OCI-LY1 (cell line): ENCODE measurements around the gene NIPSNAP2.

Source experiments
- H2AFZ ChIP-seq: fragments of 200-600 bp; sonication (generic), shearing (Covaris generic); 2 replicates; pipeline ENCODE4 v1.6.0; 2014; ENCODE audit warnings: antibody characterized with exemption, mild to moderate bottlenecking, low read length
- H3F3A ChIP-seq: fragments of 200-600 bp; sonication (generic), shearing (Covaris generic); 2 replicates; pipeline ENCODE4 v1.6.0; 2014; ENCODE audit warnings: mild to moderate bottlenecking, antibody characterized with exemption, low read length, moderate library complexity; ENCODE audit not compliant: insufficient read depth
- H3K27ac ChIP-seq: fragments of 200-600 bp; sonication (generic); 2 replicates; pipeline ENCODE4 v1.5.1; 2014; ENCODE audit warnings: low read length, mixed run types, mild to moderate bottlenecking, low read depth; ENCODE audit not compliant: poor library complexity, severe bottlenecking
- H3K27me3 ChIP-seq: fragments of 200-600 bp; sonication (generic); 2 replicates; pipeline ENCODE4 v1.6.0; 2014; ENCODE audit warnings: antibody characterized with exemption, mild to moderate bottlenecking, low read length, moderate library complexity; ENCODE audit not compliant: insufficient read depth
- H3K36me3 ChIP-seq: fragments of 200-600 bp; sonication (generic); 2 replicates; pipeline ENCODE4 v1.6.1; 2014; ENCODE audit warnings: mild to moderate bottlenecking, antibody characterized with exemption, low read length, moderate library complexity, mixed read lengths; ENCODE audit not compliant: insufficient read depth
- H3K4me1 ChIP-seq: fragments of 200-600 bp; sonication (generic); 2 replicates; pipeline ENCODE4 v1.5.1; 2014; ENCODE audit warnings: mild to moderate bottlenecking, low read length, moderate library complexity; ENCODE audit not compliant: insufficient read depth, severe bottlenecking
- H3K4me2 ChIP-seq: fragments of 200-600 bp; sonication (generic), shearing (Covaris generic); 2 replicates; pipeline ENCODE4 v1.6.1; 2014; ENCODE audit warnings: low read length
- H3K4me3 ChIP-seq: fragments of 200-600 bp; sonication (generic); 2 replicates; pipeline ENCODE4 v1.5.1; 2014; ENCODE audit warnings: low read length, low read depth, mild to moderate bottlenecking, mixed read lengths; ENCODE audit not compliant: poor library complexity, severe bottlenecking
- H3K79me2 ChIP-seq: fragments of 200-600 bp; shearing (Covaris generic); 2 replicates; pipeline ENCODE4 v1.6.1; 2016; ENCODE audit warnings: mixed run types, low read length, mixed read lengths; ENCODE audit not compliant: insufficient read depth
- H3K9ac ChIP-seq: fragments of 200-600 bp; sonication (generic), shearing (Covaris generic); 2 replicates; pipeline ENCODE4 v1.6.1; 2014; ENCODE audit warnings: mild to moderate bottlenecking, low read length, mixed read lengths
- H3K9me2 ChIP-seq: fragments of 200-600 bp; sonication (generic), shearing (Covaris generic); 2 replicates; pipeline ENCODE4 v1.6.1; 2014; ENCODE audit warnings: low read depth, mild to moderate bottlenecking, low read length, mixed read lengths
- H3K9me3 ChIP-seq: fragments of 200-600 bp; shearing (Covaris generic); 2 replicates; pipeline ENCODE4 v1.6.1; 2014; ENCODE audit warnings: low read length, mixed read lengths
- H4K20me1 ChIP-seq: fragments of 200-600 bp; sonication (generic), shearing (Covaris generic); 2 replicates; pipeline ENCODE4 v1.6.0; 2016; ENCODE audit warnings: mild to moderate bottlenecking, low read length; ENCODE audit not compliant: insufficient read depth
- CTCF ChIP-seq: fragments of 200-600 bp; sonication (generic), shearing (Covaris generic); IDR thresholded peaks from 2 replicates; pipeline ENCODE4 v1.5.1; 2017; ENCODE audit warnings: mild to moderate bottlenecking, antibody characterized with exemption, low read length, moderate library complexity, mixed read lengths
- EZH2 ChIP-seq: fragments of 200-600 bp; sonication (generic), shearing (Covaris generic); IDR thresholded peaks from 2 replicates; pipeline ENCODE4 v1.8.0; 2017; ENCODE audit warnings: borderline replicate concordance, mixed run types, mild to moderate bottlenecking, antibody characterized with exemption, low read length, moderate library complexity, mixed read lengths

NIPSNAP2 gene

DNA sequence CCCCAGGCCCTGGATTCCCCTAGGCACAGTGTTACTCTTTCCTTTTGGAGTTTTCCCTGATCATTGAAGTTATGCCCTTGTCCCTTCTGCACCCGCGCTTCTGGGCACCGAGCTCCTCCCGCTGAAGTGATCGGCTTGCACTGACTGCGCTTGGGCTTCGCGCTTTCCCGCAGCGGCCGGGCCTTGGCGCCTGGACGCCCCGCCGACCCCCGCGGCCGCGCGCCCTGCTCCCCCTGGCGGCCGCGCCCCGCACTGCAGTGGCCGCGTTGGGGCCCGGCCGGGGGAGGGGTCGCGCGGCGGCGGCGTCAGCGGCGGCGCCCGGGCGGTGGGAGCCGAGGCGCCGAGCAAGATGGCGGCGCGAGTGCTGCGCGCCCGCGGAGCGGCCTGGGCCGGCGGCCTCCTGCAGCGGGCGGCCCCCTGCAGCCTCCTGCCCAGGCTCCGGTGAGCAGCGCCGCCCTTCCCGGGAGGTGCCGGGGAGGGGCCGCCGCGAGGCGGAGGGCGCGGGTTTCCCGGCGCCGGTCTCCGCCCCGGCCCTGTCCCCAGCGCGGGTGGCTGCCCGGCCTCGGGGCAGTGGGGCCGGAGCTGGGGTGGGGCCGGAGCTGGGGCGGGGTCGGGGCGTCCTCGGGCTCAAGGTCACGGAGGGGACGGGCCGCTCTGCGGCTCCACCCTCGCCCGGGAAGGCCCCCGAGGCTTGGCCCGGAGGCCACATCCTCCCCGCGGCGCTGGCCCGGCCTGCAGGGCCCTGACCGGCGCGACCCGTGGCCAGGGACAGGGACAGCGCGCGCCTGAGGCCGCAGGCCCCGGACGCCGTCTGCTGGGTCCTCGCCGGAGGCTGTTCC, at the start of gene NIPSNAP2:
NIPSNAP2 (plus strand) TSS at position 325 of the 839 bp plus-strand sequence; CDS start at position 350, 25 bp downstream.
- peak; percentile 30 for TF ChIP-seq CTCF
- TF ChIP-seq EZH2 = no peak
- H3K27me3 ChIP-seq = no peaks in the 10 kb centered on the region

DNA sequence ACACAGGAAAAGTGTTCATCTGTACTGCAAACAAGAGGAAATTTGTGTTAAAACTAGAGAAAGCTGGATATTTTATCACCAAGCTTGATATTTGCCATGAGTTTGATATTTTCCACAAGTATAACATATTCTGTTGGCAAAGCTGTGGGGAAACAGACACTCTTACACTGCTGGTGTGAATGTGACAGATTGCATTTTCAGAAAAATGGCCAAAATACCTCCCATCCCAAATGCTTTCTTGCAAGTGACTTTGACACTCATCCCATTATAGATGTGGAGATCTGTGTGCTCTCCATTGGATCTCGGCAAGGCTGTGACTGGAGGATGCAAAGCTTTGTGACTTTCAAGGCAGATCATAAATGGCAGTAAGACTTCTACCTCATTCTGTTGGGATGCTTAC, 46.6 kb upstream of the NIPSNAP2 start:
- Histone ChIP-seq H3K4me2 (no peak overlapping the region), H2AFZ (no peak overlapping the region), H3K9me2 (no peaks in the 10 kb centered on the region), H3K36me3 (peaks cover 8% of the 10 kb centered on the region; the same call in 1 of the 2 replicates), H3K4me1 (no peaks in the 10 kb centered on the region), H3K4me3 (no peak overlapping the region), H3F3A (no peaks in the 10 kb centered on the region), H3K27ac (no peak overlapping the region), H3K27me3 (no peaks in the 10 kb centered on the region), H4K20me1 (no peaks in the 10 kb centered on the region), H3K79me2 (no peaks in the 10 kb centered on the region), H3K9ac (no peak overlapping the region), H3K9me3 (no peaks in the 10 kb centered on the region)
- TF ChIP-seq EZH2 (no peak), CTCF (no peak)

More for the DNA sequence above, at the start of gene NIPSNAP2:
- Histone ChIP-seq H3K9ac (peak within 1 kb of the TSS; percentile 83), H3K4me1 (peaks cover 7% of the 10 kb centered on the region), H4K20me1 (no peaks in the 10 kb centered on the region), H3K9me2 (no peaks in the 10 kb centered on the region), H3K79me2 (no peaks in the 10 kb centered on the region), H3K27ac (peak within 1 kb of the TSS; percentile 22), H2AFZ (peak within 1 kb of the TSS; percentile 83; the same call in 1 of the 2 replicates), H3K36me3 (no peaks in the 10 kb centered on the region), H3K9me3 (no peaks in the 10 kb centered on the region), H3F3A (0 out of 2 replicates have a peak, but pooled peaks cover 7% of the 10 kb centered on the region), H3K4me3 (peak within 1 kb of the TSS; percentile 80), H3K4me2 (peak within 1 kb of the TSS; percentile 73)

GRCh38 chr7:55928006-55928767, 36.2 kb upstream of the NIPSNAP2 start:
- Histone ChIP-seq H3K4me2 (no peak overlapping the region), H3K9me2 (no peaks in the 10 kb centered on the region)

More at GRCh38 chr7:55928006-55928767, 36.2 kb upstream of the NIPSNAP2 start:
- peaks cover 9% of the 10 kb centered on the region for H3K4me1 ChIP-seq
- no peak for TF ChIP-seq EZH2
- TF ChIP-seq CTCF = no peak
- no peak overlapping the region for H2AFZ ChIP-seq
- no peaks in the 10 kb centered on the region for H3K9me3 ChIP-seq
- H3K79me2 ChIP-seq = no peaks in the 10 kb centered on the region
- no peaks in the 10 kb centered on the region for H3F3A ChIP-seq
- no peaks in the 10 kb centered on the region for H3K27me3 ChIP-seq
- H3K9ac ChIP-seq = no peak overlapping the region
- peaks cover 13% of the 10 kb centered on the region for H3K36me3 ChIP-seq
- no peak overlapping the region for H3K4me3 ChIP-seq
- H3K27ac ChIP-seq = no peak overlapping the region
- H4K20me1 ChIP-seq = no peaks in the 10 kb centered on the region
